Stimulated activated CD4-positive, alpha-beta T cell treated with anti-CD3 and anti-CD28 coated beads, Interleukin-15, amount 100 ng/mL, for 1 hour (primary cell): ENCODE measurements around the gene FAM47C.
"Not testable (repeated sequence)": the region's sequence is repeated elsewhere in the genome, so short reads cannot be mapped to it uniquely, and the experiment has no call there.

Experiments
- DNase-seq, 2 donors: peaks; one replicate each; pipeline ENCODE4 v3.0.0-alpha.2; 2020; ENCODE audit warnings: low read depth in 1 of 2, low spot score in 1 of 2

The FAM47C gene

GRCh38 chrX:37008182-37008581, at the start of gene FAM47C:
FAM47C (plus strand) TSS chrX:37008366; CDS start chrX:37008411, 45 bp downstream.
- not testable (repeated sequence) for DNase-seq

DNA sequence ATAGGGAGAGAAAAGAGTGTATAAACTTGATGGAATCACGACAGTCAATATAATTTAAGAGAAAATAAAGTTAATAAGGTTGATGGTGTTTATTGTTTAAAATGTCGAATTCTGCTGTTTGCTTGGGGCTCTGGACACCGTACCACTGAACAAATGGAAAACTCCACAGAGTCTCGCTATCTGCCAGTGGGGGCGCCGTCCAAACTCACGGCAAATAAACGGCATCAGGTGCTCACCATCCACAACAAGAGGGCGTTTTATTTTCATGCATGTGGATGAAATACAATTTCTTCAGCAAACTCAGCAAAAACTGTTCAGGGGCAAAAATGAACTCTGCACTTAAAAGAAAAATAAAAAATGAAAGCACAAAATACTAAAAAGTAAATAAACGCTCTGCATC, 46.6 kb upstream of the FAM47C start:
- no peak for DNase-seq

GRCh38 chrX:36963069-36963808, 44.9 kb upstream of the FAM47C start:
- DNase-seq: no peak

DNA sequence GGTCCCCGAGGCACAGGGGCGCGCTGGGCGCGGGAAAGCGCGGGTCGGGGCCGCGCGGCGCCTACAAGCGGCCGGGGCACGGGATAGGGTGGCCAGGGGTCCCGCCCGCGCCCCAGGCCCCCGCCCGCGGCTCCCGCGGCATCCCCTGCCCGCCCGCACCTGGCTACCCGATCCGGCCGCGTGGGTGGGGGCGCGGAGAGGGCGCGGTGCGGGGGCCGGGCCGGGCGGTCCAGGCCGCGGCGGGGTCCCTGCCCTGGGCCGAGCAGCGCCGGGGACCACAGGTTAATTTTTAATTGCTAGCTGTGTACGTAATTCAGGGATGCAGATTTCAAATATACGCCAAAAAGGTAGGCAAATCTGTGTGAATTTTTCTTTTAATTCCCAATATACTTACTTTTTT, 44.3 kb upstream of the FAM47C start:
- no peak for DNase-seq

DNA sequence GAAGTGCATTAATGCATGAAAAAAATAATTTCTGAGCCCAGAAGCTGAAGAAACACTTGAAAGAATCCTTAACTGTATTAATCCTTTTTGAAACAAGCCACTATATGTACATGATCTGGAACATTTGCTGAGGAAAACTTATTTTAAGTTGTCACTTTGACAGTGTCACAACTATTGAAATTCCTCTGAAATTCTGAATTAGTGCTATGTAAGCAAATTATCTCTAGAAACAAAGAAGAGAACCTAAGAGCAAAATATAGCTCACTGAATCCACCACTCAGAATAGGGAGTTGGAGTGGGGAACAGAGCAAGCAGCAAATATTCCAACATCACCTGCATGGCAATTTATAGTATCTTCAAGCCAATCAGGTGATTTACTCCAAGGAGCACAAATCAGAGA, 34.6 kb upstream of the FAM47C start:
- no peak for DNase-seq

GRCh38 chrX:36974911-36975310, 33.3 kb upstream of the FAM47C start:
- no peak for DNase-seq

DNA sequence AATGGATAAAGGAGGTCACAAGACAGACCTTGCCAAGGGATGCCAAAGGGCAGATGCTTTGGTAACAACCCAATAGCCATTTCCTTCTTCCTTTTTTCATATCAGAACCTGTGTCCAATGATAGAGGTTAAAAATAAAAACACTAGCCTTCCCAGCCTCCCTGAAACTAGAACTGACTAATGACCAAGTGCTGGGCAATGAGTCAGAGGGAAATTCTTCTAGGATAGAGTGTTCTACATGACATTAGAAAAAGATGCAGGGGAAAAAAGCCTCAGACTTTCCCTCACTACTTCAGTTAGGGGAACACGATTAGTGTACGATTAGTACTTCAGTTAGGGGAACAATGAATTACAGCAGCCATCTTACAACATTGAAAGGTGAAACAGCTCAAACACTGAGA, 29.3 kb upstream of the FAM47C start:
- no peak for DNase-seq

GRCh38 chrX:36983831-36984230, 24.3 kb upstream of the FAM47C start:
- DNase-seq: no peak

DNA sequence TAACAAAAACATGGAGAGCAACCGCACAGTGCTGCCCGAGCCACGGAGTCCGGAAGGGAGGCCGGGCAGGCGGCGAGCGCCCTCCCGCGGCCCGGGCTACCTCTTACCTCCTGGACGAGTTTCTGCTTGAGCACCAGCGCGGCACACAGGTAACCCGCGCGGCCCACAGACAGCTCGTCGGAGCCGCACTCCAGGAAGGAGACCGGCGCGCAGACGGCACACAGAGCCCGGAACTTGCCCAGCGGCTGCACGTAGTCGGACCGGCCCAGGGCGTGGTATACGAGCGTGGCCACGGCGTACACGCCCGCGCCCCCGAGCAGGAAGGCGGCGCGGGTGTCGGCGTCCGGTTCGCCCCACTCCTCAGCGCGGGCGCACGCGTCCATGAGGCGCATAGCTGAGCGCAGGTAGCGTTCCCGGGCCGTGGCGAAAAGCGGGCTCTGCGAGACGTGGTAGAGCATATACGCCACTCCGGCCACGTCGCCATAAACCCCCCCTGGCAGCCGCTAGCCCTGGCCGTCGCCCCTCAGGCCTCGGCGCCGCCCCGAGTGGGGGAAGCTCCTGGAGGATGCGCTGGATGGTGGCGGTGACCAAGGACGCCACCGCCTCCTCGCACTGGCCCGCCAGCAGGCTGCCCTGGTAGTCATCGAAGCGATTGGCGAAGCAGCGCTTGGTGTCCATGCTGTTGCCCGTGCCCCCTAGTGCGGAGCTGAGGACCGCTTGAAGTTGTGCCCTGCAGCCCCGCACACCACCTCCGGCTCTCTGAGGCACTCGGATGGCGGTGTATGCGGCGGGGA, 22.6 kb upstream of the FAM47C start:
- DNase-seq: not testable (repeated sequence)

DNA sequence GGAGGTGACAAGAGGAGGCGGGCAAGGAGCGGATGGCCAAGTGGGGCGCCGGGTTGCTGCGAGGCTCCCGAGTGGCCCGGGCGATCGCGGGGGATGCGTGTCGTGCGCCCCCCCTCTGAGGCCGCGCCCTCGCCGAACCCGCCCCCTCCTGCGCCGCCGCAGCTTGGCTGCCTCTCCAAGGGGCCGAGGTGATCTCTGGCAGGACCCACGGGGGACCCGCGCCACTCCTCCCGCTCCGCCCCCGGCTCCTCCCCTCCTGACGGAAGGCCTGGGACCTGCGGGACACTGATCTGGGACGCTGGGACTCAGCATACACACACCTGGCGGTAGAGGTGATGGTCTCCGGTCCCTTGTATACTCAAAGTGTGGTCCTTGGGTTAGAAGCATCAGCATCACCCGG, 21.9 kb upstream of the FAM47C start:
- DNase-seq: no peak

DNA sequence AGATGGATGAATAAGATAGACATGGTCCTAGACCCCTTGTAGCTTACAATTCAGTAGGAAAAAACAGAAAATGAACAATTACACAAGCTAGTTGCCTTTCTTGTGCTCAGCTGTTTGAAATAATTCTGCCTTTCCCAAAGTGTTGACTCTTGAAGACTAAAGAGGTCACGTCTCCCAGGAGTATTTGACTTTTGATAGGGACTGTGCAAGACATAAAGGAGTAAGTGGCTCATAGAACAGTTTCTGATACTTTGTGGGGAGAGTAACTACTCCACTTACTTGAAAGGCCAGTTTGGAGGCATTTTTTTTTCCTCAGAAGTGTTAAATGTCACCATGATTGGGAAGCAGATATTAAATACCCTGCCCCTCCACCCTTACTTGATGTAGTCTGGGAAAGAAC, 21.0 kb upstream of the FAM47C start:
- not testable (repeated sequence) for DNase-seq

DNA sequence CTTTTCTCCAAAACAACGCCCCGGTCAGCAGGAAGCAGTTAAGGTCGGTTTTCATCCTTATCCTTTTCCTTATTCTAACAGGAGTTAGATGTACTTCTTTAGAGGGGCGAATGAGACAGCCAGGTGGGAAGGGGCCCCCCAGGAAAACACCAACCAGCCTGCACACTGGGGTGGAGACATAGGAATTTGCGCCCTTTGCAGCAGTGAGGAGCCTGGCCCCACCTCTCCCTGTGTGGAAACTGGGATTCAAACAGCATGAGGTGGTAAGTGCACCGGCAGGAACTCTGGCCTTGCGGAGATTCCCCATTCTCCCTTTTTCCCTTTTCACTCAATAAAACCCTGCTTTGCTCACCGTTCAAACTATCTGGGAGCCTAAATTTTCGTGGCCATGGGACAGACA, 8.0 kb upstream of the FAM47C start:
- DNase-seq: no peak

GRCh38 chrX:37010496-37010895, 2.3 kb downstream of the FAM47C start:
- DNase-seq: no peak

- not testable (repeated sequence) for DNase-seq
Measured at GRCh38 chrX:37034260-37034659, 26.1 kb downstream of the FAM47C start.

DNA sequence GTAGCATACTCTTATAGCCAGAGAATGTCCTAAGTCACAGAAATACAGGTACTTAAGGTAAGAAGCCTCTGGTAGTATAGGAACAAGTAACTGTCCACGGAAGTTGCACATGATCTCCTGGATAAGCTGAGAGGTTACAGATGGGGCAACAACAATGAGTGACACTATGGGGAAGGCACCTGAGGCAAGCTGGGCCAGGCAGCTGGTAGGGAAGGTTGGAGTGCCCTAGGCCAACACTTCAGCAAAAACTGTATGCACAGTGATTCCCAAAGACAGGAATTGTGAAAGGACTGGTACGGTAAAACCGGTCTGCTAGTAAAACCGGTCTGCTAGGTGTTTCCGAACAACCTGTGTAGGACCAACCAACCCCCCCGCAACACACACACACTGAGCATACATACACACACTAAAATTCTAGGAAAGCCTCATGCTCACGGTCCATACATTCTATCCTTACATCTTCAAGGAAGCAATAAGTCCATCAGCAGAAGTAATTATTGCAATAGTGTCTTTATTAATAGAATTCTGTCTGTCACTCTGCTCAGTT, 28.6 kb downstream of the FAM47C start:
- DNase-seq: not testable (repeated sequence)

DNA sequence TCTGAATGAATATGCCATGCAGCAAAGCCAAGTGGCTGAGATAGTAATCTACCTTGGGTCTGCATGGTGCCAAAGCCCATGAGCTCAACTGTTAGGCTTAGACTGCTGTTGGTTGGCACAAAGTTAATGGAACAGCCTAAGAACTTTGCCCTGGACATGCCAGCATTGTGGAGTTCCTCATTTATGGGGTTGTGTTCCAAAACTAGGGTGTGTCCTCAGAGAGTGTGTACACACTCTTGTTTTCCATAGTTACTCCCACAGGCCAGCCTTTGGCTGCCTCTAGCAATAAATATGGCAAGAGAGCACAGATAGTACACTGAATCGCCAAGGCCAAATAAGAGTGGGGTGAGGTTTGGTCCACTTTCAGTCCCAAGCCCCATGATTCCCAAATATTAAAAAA, 30.6 kb downstream of the FAM47C start:
- DNase-seq: not testable (repeated sequence)

- DNase-seq: not testable (repeated sequence)
Measured at GRCh38 chrX:37042956-37043885, 35.1 kb downstream of the FAM47C start.

DNA sequence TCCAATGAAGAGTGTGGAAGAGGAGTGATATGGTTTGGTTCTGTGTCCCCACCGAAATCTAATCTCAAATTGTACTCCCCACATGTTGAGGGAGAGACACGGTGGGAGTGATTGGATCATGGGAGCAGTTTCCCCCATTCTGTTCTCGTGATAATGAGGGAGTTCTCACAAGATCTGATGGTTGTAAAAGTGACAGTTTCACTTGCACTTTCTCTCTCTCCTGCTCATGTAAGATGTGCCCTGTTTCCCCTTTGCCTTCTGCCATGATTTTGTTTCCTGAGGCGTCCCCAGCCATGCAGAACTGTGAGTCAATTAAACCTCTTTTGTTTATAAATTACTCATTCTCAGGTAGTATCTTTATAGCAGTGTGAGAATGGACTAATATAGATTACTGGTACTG, 39.6 kb downstream of the FAM47C start:
- DNase-seq: no peak

- DNase-seq: not testable (repeated sequence)
Measured at GRCh38 chrX:37057572-37057971, 49.4 kb downstream of the FAM47C start.

DNA sequence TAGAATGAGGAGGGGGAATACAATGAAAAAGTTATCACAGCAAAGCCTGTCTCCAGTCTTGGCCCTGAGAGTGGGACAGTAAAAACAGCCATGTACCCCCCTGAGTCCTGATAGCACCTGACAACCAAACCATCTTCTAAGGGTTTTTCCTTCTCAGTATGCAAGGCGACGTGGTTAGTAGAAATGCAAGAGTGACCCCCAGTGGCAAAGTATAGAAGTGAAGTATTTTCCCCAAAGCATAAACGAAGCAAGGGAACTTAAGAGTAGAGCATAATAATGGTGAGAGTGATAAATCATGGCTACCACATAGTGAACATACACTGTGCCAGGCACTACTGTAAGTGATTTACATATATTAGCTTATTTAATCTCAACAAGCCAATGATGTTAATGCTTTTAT, 52.8 kb downstream of the FAM47C start:
- DNase-seq: no peak
